ENCODE results near the gene MCFD2. TPM values are rescaled to one million over a fixed set of nuclear protein-coding genes. Genes with fewer than 3 reads are reported as not detected.
A peak's percentile ranks its signal among the peaks of the same experiment; 100 is the strongest.
"Not testable (repeated sequence)": the region's sequence is repeated elsewhere in the genome, so short reads cannot be mapped to it uniquely, and the experiment has no call there.

The MCFD2 gene
- total RNA-seq, 1 donor from 2014 or later: 89.4 TPM

DNA sequence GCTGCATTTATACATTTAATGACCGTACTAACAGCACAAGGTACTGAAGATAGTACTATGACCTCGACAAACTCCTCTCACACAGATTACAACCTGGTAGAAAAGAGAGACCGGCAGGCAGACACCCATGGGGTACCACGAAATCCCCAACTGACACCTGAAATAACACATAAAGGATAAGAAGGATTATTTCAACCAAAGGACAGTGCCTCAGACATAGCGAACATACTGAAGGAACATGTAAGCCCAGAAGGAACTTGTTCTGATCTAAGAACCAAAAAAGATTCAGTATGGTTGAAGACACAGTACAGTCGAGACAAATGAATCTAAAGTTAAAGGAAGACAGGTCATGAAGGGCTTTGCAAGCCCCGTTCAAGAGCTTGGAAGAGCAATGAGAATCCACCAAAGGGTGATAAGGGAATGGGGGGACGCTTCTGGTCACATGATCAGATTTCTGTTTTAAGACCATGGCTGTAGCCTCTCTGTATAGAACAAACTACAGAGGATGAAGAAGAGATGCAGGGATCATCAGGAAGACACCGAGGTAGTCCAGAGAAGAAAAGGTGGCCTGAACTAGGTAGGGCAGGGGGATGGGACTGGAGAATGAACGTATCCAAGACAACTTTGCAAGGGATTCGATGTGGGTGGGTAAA, 902 bp downstream of the MCFD2 start:
- Histone ChIP-seq H3K27ac (peak overlapping the region; percentile 94), H3K4me1 (peaks cover 43% of the 10 kb centered on the region), H3K27me3 (no peaks in the 10 kb centered on the region), H3K4me3 (peak overlapping the region; percentile 85 to 100), H3K9me3 (no peaks in the 10 kb centered on the region), H3K36me3 (no peaks in the 10 kb centered on the region)
- intact Hi-C loops (cut with DNase I): loop anchor here (10.0 kb wide), 1 partner anchor 410 kb away; no protein-coding TSS in a partner anchor
- TF ChIP-seq, protein P1, sequence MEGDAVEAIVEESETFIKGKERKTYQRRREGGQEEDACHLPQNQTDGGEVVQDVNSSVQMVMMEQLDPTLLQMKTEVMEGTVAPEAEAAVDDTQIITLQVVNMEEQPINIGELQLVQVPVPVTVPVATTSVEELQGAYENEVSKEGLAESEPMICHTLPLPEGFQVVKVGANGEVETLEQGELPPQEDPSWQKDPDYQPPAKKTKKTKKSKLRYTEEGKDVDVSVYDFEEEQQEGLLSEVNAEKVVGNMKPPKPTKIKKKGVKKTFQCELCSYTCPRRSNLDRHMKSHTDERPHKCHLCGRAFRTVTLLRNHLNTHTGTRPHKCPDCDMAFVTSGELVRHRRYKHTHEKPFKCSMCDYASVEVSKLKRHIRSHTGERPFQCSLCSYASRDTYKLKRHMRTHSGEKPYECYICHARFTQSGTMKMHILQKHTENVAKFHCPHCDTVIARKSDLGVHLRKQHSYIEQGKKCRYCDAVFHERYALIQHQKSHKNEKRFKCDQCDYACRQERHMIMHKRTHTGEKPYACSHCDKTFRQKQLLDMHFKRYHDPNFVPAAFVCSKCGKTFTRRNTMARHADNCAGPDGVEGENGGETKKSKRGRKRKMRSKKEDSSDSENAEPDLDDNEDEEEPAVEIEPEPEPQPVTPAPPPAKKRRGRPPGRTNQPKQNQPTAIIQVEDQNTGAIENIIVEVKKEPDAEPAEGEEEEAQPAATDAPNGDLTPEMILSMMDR (IDR thresholded peaks at IDR 0.05): no peak
- TF ChIP-seq POLR2AphosphoS5 (IDR thresholded peaks at IDR 0.05; ENCODE audit: insufficient read depth in 1 of 2, low read depth in 1 of 2): no peak
- TF ChIP-seq POLR2A (IDR thresholded peaks at IDR 0.05): no peak
- no peak for DNase-seq (ENCODE audit: extremely low spot score in 2 of 2)

DNA sequence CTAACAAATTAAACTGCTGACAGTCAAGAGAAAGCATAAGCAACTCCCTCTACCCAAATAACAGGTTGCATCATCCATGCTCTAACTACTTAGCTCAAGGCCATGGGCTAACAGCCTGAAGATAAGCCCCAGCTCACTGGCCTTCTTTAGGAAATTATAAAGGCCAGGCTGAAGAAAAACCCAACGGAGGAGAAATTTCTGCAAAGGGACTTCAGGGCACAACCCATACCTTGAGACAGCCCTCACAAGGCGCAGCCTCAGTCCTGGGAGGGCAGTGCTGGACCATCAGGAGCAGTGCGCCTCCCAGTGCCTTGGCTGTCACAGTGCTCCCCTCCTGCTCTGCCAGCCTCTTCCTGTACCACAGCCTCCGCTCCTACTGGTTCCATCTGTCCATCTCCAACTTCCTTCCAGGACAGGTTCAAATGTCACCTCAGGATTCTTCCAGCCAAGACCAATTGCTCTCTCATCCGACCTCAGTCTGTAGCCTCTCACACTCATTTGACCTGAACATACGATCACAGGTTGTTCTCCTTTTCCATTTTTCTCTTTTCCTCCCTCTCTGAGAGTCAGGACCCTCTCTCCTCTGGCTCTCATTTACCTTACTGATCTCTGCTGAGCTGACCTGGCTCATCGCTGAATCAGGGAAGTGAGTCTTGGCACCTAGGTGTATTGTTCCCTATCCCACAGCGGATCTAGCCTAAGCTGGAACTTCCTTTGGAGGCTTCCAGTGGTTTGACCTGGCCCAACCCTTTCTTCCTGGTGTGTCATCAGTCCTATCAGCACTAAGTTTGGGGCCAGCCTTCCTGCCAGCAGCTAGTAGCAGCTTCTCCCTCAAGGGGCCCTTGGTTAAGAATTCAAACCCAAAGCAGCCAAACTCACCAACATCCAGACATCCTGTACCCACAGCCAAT, 1.9 kb downstream of the MCFD2 start:
- TF ChIP-seq POLR2AphosphoS5 (IDR thresholded peaks at IDR 0.05; ENCODE audit: insufficient read depth in 1 of 2, low read depth in 1 of 2) (no peak), POLR2A (IDR thresholded peaks at IDR 0.05) (no peak)
- TF ChIP-seq, protein P1 (IDR thresholded peaks at IDR 0.05): no peak
- Histone ChIP-seq H3K4me1 (peaks cover 48% of the 10 kb centered on the region), H3K9me3 (no peaks in the 10 kb centered on the region), H3K27ac (peak overlapping the region; percentile 94), H3K4me3 (peak overlapping the region; percentile 85 to 100), H3K36me3 (peaks cover 0 to 7% of the 10 kb centered on the region in 2 donors), H3K27me3 (no peaks in the 10 kb centered on the region)
- no peak for DNase-seq (ENCODE audit: extremely low spot score in 2 of 2)
- intact Hi-C loops (cut with DNase I): loop anchor here (10.0 kb wide), 1 partner anchor 411 kb away; no protein-coding TSS in a partner anchor

DNA sequence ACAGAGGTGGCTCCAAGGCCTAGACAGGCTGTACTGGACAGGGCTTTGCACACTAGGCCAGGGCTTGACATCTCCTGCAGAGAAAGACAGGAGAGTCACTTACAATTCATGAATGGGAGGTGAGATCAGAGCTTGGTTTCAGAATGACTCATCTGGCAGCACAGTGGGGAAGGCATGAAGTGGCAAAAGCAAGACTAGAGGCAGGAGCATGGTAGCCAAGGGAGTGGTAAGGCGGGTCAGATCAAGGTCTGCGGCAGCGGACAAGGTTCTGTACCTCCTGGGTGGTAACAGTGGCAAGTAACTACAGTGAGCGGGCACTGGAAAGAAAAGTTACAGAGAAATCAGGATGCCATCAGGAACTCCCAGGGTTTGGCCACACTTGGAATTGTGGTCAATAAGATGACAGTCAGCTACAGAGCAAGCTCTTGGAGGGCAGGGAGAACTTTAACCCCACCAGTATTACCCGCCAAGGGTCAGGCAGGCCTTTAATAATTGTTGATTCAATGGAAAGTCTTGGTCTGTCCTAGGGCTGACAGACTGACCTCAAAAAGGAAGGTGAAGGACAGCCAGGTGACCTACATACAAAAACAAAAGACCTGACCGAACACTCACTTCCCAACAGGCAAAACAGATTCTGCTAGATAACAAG, 5.7 kb downstream of the MCFD2 start:
- Histone ChIP-seq H3K36me3 (peaks cover 4 to 34% of the 10 kb centered on the region in 2 donors), H3K27me3 (no peaks in the 10 kb centered on the region), H3K9me3 (no peaks in the 10 kb centered on the region), H3K4me1 (peaks cover 38% of the 10 kb centered on the region), H3K27ac (no peak overlapping the region), H3K4me3 (no peak overlapping the region)
- no peak for DNase-seq (ENCODE audit: extremely low spot score in 2 of 2)
- TF ChIP-seq, protein P1 (IDR thresholded peaks at IDR 0.05): no peak
- TF ChIP-seq POLR2AphosphoS5 (IDR thresholded peaks at IDR 0.05; ENCODE audit: insufficient read depth in 1 of 2, low read depth in 1 of 2) (peak in 1 of 2 donors; percentile 44), POLR2A (IDR thresholded peaks at IDR 0.05) (no peak)
- intact Hi-C loops (cut with DNase I): loop anchor here (10.0 kb wide), 1 partner anchor 415 kb away; no protein-coding TSS in a partner anchor

DNA sequence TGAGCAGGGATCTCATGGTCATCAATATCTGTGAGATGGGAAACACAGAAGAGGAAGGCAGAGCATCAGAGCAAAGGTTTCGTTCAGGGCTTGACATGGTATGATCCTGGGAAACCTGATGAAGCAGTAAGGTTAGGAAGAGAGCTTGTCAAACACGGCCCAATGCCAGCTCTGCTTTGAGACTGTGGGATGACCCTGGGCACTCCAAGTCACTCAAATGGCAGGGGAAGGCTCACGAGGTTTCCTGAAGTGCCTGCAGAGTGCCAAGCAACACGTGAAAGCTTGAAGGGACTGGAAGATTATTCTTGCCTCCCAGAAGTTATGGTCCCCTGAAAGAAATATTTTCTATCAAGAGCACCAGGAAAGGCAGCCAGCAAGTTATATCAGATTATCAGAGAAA, 6.5 kb downstream of the MCFD2 start:
- no peaks in the 10 kb centered on the region for H3K9me3 ChIP-seq
- TF ChIP-seq POLR2AphosphoS5 (IDR thresholded peaks at IDR 0.05; ENCODE audit: insufficient read depth in 1 of 2, low read depth in 1 of 2) (no peak), POLR2A (IDR thresholded peaks at IDR 0.05) (no peak)
- TF ChIP-seq, protein P1 (IDR thresholded peaks at IDR 0.05): no peak
- intact Hi-C loops (cut with DNase I): no loop called here
- no peaks in the 10 kb centered on the region for H3K27me3 ChIP-seq
- no peak overlapping the region for H3K4me3 ChIP-seq
- no peak overlapping the region for H3K27ac ChIP-seq
- H3K36me3 ChIP-seq: peaks cover 4 to 37% of the 10 kb centered on the region in 2 donors
- H3K4me1 ChIP-seq: peaks cover 30% of the 10 kb centered on the region
- DNase-seq (ENCODE audit: extremely low spot score in 2 of 2): no peak

DNA sequence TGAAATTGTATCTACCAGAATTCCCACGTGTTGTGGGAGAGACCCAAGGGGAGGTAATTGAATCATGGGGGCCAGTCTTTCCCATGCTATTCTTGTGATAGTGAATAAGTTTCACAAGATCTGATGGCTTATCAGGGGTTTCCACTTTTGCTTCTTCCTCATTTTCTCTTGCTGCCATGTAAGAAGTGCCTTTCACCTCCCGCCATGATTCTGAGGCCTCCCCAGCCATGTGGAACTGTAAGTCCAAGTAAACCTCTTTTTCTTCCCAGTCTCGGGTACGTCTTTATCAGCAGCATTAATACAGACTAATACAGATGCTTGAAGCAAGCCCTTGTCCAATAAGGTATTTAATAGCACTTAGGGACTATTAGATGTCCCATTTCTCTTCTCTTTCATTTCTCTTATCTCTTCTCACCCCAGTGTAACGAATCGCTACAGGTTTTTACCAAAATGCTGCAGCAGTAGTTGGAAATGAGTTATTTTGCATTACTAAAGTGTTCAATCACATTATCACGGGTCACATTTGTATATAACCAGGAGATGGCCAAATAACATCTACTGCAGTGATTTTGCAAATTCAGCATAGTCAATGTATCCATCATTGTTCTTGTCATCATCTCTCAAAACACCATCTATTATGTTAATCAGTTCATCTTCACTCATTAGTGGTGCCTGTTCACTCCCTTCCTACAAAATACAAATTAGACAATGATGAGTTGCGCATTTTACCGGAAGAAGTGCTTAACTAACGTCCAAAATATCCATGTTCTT, 10.5 kb downstream of the MCFD2 start:
- H3K27ac ChIP-seq; H3K4me1 ChIP-seq; H3K9me3 ChIP-seq; H3K4me3 ChIP-seq; DNase-seq (ENCODE audit: extremely low spot score in 2 of 2); intact Hi-C loops (cut with DNase I); H3K27me3 ChIP-seq: not testable (repeated sequence)
- peaks cover 4 to 40% of the 10 kb centered on the region in 2 donors for H3K36me3 ChIP-seq

DNA sequence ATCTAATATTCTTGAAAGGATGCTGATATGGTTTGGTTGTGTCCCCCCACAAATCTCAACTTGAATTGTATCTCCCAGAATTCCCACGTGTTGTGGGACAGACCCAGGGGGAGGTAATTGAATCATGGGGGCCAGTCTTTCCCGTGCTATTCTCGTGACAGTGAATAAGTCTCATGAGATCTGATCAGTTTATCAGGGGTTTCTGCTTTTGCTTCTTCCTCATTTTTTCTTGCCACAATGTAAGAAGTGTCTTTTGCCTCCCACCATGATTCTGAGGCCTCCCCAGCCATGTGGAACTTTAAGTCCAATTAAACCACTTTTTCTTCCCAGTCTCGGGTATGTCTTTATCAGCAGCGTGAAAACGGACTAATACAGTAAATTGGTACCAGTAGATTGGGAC, 12.6 kb downstream of the MCFD2 start:
- H3K27me3 ChIP-seq; DNase-seq (ENCODE audit: extremely low spot score in 2 of 2); H3K4me3 ChIP-seq; H3K27ac ChIP-seq; intact Hi-C loops (cut with DNase I); H3K4me1 ChIP-seq; H3K9me3 ChIP-seq: not testable (repeated sequence)
- peaks cover 4 to 27% of the 10 kb centered on the region in 2 donors for H3K36me3 ChIP-seq

Data from vagina (tissue), 2 donors.